NCI-H748 treated with DMSO at 0.1 percent for 48 hours (cell line): ENCODE data around the gene RNASE7.
A peak's percentile ranks its signal among the peaks of the same experiment; 100 is the strongest.

ENCODE experiments used
- DNase-seq: peaks from one replicate; lab custom pipeline; 2025; lab: John Stamatoyannopoulos, UW

RNASE7 gene

DNA sequence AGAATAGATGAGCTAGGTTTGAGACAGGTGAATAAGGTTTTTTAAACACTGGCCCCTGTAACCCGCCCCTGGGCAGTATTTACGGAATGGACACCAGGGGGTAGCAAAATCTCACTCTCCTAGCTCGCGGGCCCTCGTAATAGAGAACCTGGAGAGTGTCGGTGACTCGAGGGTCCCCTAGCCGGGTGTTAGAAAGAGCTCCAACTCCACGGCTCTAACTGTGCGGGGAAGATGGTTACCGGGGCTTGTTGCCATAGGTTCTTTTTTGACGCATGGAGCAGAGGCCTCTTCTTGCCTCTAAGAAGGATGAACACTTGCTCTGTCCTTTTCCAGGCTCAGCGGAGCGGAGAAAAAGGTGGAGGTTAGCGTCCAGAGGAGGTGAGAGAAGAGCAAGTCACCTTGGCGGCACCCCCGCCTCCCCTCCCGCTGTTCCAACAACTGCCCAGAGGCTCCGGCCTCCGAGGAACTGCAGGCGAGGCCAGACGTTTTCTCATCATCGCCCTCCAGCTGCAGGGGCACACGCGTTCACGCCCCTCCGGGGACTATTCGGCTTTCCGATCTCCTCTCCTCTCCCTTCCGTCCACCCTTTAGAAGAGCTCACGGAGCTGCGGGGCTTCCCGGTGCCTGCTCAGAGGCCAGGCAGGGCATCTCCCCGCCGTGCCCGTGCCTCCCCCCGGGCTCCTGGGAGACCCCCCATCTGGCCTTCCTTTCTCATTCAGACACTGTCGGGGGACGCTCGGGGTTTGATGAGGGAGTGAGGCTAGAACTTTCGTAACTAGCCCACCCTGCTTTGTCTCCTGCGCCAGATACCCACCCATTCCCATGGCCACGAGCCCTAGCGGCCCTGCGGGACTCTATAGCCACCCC, 26.6 kb downstream of the RNASE7 start:
- peak; percentile 69 for DNase-seq

DNA sequence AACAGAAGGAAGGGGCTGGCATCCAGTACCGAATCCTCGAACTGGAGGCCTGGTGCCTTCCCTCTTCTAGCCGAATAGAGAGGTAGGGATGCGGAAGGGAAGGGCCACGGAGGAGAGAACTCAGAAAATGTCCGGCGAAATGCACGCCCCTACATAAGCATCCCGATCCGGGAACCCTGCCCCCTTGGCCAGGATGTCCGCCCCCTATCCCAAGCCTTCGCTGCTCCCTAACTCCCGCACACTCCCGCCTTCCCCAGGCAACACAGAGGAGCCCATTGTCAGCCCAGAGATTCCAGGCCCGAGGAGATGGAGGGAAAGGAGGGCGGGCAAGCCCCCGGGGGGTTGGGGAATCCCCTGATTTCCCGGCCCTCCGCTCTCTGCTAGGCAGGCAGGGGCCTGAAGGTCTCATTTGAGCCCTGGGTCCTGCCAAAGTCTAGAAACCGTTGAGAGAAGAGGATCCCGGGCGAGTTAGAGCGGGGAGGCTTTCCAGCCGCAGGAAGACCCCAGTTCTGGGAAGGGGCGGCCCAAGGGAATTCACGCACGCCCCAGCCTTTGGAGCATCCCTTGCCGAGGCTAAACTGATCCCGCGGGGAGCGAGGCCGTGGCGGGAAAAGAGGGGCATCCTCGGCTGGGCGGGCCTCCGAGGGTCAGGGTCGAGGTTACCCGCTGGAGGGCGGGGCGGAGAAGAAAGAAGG, 27.4 kb downstream of the RNASE7 start:
- DNase-seq, result peak; percentile 34

DNA sequence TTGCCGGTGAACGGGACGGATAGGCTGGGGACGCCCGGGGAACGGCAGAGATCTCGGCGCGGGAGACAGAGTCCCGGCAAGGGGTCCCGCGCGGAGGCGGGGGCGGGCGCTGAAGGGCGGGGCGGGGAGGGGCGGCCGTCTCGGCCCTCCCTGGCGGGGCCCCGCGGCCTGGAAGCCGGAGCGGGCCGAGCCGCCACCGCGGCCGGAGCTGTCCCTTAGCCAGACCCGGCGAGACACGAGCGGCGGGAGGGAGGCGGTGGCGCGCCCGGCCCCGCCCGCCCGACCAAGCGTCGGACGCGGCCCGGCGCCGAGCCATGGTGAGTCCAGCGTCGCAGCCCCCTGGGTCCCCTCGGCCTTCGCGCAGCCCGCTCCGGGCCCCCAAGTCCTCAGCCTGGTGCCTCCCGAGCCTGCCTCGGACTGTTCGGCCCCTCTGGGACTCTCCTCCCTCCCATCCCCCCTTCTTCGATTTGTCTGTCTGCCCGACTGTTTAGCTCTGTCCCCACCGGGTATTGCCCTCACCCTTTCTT, 28.0 kb downstream of the RNASE7 start, which contains the start of gene ARHGEF40:
TSS of gene ARHGEF40 (plus strand) at position 222 of the 527 bp plus-strand sequence. CDS start at position 315, 93 bp downstream.
- DNase-seq, result no peak

DNA sequence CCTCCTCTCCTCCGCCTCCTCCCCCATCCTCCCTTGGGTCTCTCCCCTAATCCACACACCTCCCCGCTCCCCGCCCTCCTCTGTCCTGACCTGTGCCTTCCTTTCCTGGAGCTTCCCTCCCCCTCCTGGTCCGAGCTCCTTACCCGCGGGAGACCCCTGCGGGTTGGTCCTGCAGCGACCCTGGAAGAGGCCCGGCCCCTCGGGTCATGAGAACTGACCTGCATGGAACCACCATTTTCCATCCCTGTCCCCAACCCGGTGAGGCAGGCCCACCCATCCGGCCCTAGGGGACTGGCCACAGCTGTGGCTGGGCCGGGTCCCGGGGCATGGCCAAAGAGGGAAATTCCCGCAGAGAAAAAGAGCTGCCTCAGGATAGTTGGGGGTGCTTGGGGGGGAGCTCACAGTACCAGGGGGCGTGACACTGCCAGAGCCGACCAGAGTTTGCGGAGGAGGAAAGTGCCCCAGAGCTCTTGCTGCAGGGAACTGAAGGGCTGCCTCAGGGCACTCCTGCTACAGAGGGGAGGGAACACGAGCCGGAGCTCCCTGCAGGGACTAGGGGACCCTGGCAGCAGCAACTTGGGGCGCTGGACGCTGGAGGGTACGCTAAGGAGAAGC, 28.6 kb downstream of the RNASE7 start:
- no peak for DNase-seq

DNA sequence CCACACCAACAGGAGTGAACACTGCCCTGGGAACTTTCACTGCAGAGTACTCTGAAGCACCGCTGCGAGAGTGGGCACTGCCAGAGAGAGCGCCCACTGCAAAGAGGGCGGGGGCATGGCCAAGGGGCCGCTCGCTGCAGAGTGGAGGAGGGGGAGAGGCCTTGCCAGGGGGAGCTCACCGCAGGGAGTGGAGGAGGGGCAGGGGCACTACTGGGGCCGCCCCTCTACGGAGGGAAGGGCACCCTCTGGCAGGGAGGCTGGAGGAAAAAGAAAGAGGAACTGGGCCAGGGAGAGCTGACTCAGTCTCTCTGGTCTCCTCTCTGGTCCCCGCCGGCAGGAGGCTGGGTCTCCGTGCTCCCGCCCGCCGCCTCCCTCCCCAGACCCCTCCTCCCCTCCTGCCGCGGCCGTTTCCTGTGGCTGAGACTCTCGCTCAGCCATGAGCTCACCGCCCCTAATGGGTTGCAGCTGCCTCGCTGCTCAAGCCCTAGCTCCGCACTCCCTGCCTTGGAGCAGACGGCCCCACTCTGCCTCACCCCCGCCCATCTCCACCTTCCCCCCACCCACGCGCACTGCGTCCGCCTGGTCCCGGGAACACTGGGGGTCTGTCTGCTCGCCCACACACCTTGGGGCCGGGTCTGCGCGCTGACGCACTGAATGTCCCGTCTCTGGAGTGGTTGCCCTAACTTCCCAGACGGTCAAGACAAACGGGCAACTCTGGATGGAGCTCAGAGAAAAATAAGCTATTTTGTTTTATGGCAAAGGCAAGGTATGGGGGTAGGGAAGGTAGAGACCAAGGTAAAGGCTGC, 29.3 kb downstream of the RNASE7 start:
- peak; percentile 58 for DNase-seq

DNA sequence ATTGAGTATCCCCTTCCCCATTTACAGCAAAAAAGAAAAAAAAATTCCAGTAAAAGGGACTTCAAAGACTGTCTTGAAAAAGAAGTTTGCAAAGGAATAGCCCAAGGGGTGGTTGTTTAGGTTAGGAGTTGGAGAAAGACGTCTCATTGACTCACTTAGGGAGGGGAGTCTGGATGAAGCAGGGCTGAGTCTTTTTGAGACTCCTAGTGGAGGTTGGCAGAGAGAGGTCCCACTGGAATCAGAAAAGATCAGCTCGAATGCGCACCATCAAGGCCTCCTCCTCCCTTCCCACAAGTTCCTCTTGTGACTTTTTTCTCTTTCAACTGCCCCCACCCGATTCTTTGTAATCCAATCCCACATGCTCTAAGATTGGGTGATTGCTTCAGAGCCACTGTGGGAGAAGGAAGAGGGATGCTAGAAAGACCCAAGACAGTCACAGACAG, 29.9 kb downstream of the RNASE7 start:
- no peak for DNase-seq

DNA sequence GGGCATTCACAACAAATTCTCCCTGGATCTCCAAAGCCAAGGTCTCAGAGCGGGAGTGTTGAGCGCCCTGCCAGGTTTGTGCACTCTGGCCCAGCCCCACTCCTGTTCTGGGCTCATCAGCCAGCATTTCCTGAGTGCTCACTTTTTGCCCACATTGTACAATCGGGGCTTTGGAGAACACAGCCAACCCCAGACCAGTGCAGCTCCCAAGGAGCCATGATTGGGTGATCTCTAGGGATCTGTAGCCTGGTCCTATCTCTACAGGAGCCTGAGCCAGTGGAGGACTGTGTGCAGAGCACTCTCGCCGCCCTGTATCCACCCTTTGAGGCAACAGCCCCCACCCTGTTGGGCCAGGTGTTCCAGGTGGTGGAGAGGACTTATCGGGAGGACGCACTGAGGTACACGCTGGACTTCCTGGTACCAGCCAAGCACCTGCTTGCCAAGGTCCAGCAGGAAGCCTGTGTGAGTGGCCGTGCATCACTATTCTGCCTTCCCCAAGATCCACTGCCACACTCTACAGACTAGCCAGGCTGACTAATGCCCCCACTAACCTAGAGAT, 30.7 kb downstream of the RNASE7 start:
- DNase-seq, result no peak

DNA sequence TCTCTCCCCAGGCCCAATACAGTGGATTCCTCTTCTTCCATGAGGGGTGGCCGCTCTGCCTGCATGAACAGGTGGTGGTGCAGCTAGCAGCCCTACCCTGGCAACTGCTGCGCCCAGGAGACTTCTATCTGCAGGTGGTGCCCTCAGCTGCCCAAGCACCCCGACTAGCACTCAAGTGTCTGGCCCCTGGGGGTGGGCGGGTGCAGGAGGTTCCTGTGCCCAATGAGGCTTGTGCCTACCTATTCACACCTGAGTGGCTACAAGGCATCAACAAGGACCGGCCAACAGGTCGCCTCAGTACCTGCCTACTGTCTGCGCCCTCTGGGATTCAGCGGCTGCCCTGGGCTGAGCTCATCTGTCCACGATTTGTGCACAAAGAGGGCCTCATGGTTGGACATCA, 31.8 kb downstream of the RNASE7 start:
- no peak for DNase-seq

DNA sequence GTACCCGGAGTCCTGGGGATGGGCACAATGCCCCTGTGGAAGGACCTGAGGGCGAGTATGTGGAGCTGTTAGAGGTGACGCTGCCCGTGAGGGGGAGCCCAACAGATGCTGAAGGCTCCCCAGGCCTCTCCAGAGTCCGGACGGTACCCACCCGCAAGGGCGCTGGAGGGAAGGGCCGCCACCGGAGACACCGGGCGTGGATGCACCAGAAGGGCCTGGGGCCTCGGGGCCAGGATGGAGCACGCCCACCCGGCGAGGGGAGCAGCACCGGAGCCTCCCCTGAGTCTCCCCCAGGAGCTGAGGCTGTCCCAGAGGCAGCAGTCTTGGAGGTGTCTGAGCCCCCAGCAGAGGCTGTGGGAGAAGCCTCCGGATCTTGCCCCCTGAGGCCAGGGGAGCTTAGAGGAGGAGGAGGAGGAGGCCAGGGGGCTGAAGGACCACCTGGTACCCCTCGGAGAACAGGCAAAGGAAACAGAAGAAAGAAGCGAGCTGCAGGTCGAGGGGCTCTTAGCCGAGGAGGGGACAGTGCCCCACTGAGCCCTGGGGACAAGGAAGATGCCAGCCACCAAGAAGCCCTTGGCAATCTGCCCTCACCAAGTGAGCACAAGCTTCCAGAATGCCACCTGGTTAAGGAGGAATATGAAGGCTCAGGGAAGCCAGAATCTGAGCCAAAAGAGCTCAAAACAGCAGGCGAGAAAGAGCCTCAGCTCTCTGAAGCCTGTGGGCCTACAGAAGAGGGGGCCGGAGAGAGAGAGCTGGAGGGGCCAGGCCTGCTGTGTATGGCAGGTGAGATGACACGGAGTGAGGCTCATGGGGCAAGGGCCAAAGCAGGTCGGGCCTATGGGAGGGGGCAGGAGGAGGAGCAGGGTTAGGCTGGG, 32.5 kb downstream of the RNASE7 start:
- no peak for DNase-seq

DNA sequence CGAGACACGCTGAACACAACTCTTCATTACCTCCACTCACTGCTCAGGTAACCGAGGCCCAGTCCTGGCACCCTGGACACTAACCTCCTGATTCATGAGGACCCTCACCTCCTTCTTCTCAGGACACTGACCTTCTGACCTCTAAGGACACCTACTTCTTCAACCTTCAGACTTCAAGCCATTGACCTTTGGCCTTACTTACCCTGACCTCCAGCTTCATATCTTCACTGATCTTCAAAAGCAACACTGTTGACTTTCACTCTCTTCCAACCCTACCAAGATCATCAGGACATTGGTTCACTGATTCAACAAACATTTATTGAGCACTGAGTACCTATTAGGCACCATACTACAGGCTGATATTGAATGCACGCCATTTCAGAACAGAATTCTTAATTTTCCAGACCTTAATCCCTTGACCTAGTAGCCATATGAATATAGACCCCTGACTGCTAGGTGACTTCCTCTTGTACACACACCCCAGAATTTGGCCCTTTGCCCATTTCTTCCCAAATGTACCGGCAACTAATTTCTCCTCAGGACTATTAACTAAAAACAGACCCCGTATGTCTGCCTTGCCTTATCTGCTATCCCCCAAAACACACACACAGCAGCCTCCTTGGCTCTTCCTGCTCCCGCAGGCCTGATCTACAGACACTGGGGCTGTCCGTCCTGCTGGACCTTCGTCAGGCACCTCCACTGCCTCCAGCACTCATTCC, 33.7 kb downstream of the RNASE7 start:
- DNase-seq, result no peak

DNA sequence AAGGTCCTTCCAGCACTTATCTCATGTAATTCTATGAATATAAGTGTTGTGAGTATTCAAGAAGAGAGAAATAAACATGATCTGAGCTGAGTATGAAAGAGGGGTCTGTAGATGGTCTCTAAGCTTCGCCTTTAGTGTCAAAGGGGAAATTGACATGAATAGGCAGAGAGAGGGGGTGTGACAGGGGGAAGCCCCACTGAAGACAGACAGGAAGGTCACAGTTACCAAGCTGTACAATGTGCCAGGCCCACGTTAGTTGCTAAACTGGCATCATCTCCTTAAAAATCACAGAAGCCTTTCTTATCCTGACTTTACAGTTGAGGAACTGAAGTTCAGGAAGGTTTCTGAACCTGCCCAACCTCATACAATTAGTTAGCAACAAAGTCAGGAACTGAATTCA, 35.5 kb downstream of the RNASE7 start:
- no peak for DNase-seq

DNA sequence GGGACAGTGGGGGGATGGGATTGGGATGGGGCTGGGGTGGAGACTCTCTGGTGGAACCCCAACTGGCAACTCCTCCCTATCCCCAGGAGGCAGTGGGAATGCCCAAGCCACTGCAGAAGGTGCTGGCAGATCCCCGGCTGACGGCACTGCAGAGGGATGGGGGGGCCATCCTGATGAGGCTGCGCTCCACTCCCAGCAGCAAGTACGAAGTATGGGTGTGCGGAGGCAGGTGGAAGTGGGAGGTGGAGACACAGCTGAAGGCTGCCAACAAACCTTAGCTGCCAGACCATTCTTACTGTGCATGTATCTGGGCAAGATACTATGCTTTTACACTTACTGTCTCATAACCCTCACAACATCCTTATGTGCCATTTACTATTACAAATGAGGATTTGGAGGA, 36.1 kb downstream of the RNASE7 start:
- DNase-seq, result no peak

DNA sequence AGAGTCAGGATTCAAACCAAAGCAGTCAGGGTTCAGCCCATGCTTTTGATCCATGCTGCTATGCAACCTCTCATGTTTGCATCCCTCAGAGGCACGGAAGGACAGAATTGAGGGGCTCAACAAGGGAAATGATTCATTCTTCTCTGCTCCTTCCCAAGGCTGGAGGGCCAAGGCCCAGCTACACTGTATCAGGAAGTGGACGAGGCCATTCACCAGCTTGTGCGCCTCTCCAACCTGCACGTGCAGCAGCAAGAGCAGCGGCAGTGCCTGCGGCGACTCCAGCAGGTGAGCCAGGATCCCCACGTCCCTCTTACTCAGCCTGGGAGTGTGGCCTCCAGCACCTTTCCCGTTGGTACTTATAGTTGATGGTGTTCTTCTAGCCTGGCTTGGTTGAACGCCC, 36.6 kb downstream of the RNASE7 start:
- DNase-seq, result no peak

DNA sequence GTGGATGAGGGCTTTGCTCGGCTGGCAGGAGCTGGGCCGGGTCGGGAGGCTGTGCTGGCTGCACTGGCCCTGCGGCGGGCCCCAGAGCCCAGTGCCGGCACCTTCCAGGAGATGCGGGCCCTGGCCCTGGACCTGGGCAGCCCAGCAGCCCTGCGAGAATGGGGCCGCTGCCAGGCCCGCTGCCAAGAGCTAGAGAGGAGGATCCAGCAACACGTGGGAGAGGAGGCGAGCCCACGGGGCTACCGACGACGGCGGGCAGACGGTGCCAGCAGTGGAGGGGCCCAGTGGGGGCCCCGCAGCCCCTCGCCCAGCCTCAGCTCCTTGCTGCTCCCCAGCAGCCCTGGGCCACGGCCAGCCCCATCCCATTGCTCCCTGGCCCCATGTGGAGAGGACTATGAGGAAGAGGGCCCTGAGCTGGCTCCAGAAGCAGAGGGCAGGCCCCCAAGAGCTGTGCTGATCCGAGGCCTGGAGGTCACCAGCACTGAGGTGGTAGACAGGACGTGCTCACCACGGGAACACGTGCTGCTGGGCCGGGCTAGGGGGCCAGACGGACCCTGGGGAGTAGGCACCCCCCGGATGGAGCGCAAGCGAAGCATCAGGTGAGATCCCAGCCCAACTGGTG, 39.5 kb downstream of the RNASE7 start:
- no peak for DNase-seq

DNA sequence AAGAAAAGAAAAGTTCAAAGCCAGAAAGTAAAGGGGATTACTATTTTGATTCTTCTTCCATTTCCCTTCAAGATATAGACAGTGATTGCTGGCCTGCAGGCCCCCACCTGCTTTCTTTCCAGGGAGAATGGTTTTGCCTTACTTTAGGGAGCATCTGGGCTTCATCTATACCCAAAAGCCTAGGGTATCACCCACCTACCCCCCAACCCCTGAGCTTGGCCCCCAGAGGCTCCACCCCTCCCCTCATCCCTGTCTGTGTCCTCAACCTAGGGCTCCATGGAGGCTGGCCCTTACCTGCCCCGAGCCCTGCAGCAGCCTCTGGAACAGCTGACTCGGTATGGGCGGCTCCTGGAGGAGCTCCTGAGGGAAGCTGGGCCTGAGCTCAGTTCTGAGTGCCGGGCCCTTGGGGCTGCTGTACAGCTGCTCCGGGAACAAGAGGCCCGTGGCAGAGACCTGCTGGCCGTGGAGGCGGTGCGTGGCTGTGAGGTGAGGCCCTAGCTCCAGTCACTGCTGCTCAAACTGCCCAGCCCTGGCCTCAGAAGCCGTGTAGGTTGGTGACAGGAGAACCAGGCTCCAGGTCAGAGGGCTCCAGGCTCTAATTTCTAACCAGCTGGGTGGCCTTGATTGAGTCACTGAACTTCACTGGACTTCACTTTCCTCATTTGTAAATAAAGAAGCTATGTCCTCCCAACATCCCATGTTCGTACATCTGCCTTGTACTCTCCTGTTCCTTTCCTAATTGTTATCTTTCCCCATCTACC, 41.6 kb downstream of the RNASE7 start:
- DNase-seq, result no peak

DNA sequence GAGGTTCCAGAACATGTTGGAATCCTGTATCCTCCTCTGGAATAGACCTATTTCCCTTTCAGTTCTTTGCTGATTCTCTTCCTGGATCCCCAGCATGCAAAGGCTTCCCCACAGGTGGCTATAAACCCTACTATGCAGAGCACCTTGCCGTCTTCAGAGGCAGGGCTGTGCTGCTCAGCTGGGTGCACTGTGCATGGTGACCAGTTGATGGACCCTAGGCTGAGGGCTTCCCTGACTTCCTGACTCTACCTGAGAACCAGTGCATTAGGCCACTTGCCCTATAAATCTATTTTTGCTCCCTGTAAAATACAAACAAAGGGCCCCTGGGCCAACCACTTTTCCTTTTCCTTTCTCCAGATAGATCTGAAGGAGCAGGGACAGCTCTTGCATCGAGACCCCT, 42.2 kb downstream of the RNASE7 start:
- no peak for DNase-seq

DNA sequence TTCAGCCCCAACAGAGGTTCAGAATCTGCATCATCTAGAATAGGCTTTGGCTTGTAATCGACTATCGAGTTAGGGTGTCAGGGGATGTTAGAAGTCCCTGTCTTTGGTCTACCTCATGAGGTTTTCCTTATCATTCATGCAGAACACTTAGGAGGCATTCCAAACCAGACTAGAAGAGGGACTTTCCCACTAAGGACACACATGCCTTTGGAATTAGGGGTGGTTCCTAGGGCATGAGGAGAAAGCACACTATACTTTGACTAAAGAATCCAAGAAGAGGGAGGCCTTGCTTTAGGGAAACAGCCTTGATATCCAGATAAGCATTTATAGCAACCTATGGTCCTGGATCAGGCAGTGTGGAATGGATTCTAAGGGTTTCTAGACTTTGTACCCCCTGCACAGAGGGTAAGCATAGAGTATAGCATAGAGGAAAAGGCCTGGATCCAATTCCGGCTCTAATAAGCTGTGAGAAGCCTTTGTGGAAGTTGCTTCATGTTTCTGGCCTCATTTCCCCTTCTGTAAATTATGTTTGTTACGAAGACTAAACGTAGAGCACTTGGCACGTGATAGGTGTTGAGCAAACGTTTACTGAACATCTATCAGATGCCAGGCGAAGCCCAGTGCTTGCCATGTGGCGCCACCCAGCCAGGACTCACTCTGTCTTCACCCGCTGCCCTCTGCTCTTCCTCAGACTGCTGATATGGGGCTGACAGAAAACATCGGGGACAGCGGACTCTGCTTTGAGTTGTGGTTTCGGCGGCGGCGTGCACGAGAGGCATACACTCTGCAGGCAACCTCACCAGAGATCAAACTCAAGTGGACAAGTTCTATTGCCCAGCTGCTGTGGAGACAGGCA, 43.1 kb downstream of the RNASE7 start:
- DNase-seq, result no peak

DNA sequence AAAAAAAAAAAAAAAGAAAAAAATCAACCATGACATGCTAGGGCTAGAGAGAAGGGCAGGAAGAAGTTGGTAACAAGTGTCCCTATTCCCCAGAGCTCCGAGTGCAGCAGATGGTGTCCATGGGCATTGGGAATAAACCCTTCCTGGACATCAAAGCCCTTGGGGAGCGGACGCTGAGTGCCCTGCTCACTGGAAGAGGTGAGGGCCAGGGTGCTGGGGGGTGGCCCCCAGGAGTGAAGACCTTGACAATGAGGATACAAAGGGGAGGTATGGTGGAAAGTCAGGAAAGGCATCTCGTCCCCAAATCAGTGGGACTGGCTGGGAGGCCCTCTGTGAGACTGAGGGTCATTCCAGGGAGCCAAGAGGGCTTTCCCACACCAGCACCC, 44.7 kb downstream of the RNASE7 start:
- DNase-seq, result no peak
